Mucosa of stomach (tissue), 1 donor: ENCODE results near the gene RABGGTB.
A peak's percentile ranks its signal among the peaks of the same experiment; 100 is the strongest.
"Not testable (repeated sequence)": the region's sequence is repeated elsewhere in the genome, so short reads cannot be mapped to it uniquely, and the experiment has no call there.

Experiments
- H3K27me3 ChIP-seq: one replicate; pipeline ENCODE4 v1.7.0; 2013; ENCODE audit warnings: mild to moderate bottlenecking, low read length; ENCODE audit not compliant: control insufficient read depth, insufficient read depth
- H3K36me3 ChIP-seq: one replicate; pipeline ENCODE4 v1.7.0; 2013; ENCODE audit warnings: low read length; ENCODE audit not compliant: control insufficient read depth, insufficient read depth
- H3K4me1 ChIP-seq: one replicate; pipeline ENCODE4 v1.7.0; 2013; ENCODE audit warnings: mild to moderate bottlenecking, low read length; ENCODE audit not compliant: control insufficient read depth, insufficient read depth
- H3K4me3 ChIP-seq: one replicate; pipeline ENCODE4 v1.7.0; 2013; ENCODE audit warnings: low read length
- H3K9ac ChIP-seq: one replicate; pipeline ENCODE4 v1.7.0; 2013; ENCODE audit warnings: mild to moderate bottlenecking, low read length, moderate library complexity
- H3K9me3 ChIP-seq: one replicate; pipeline ENCODE4 v1.7.0; 2013; ENCODE audit warnings: mild to moderate bottlenecking, low read length, moderate library complexity; ENCODE audit not compliant: control insufficient read depth
- donor health status: Pancreatic carcinoma.

The RABGGTB gene

GRCh38 chr1:75785983-75786853, at the start of gene RABGGTB:
Gene RABGGTB, plus strand, starts transcription at chr1:75786256. Its CDS starts 16 bp downstream, at chr1:75786272.
- Histone ChIP-seq H3K9me3 (no peaks in the 10 kb centered on the region), H3K4me3 (peak within 1 kb of the TSS; percentile 56), H3K4me1 (peaks cover 12% of the 10 kb centered on the region), H3K36me3 (no peaks in the 10 kb centered on the region), H3K9ac (peak within 1 kb of the TSS; percentile 79), H3K27me3 (no peaks in the 10 kb centered on the region)

- H3K4me1 ChIP-seq: no peaks in the 10 kb centered on the region
- H3K9me3 ChIP-seq: no peaks in the 10 kb centered on the region
- H3K36me3 ChIP-seq: no peaks in the 10 kb centered on the region
- no peak overlapping the region for H3K9ac ChIP-seq
- no peak overlapping the region for H3K4me3 ChIP-seq
- no peaks in the 10 kb centered on the region for H3K27me3 ChIP-seq
Observed at GRCh38 chr1:75742047-75742625, 43.9 kb upstream of the RABGGTB start.

GRCh38 chr1:75745276-75745675, 40.8 kb upstream of the RABGGTB start:
- Histone ChIP-seq H3K36me3 (no peaks in the 10 kb centered on the region), H3K9me3 (no peaks in the 10 kb centered on the region), H3K4me3 (no peak overlapping the region), H3K9ac (no peak overlapping the region), H3K27me3 (no peaks in the 10 kb centered on the region), H3K4me1 (no peaks in the 10 kb centered on the region)

GRCh38 chr1:75757210-75757609, 28.8 kb upstream of the RABGGTB start:
- not testable (repeated sequence) for H3K4me1 ChIP-seq, H3K9ac ChIP-seq, H3K4me3 ChIP-seq, H3K36me3 ChIP-seq, H3K9me3 ChIP-seq, H3K27me3 ChIP-seq

- H3K4me3 ChIP-seq, H3K36me3 ChIP-seq, H3K9ac ChIP-seq, H3K4me1 ChIP-seq, H3K27me3 ChIP-seq, H3K9me3 ChIP-seq: not testable (repeated sequence)
Observed at GRCh38 chr1:75758543-75758942, 27.5 kb upstream of the RABGGTB start.

- H3K36me3 ChIP-seq: no peaks in the 10 kb centered on the region
- H3K27me3 ChIP-seq: no peaks in the 10 kb centered on the region
- H3K4me1 ChIP-seq: no peaks in the 10 kb centered on the region
- H3K9ac ChIP-seq: no peak overlapping the region
- H3K9me3 ChIP-seq: no peaks in the 10 kb centered on the region
- no peak overlapping the region for H3K4me3 ChIP-seq
Observed at GRCh38 chr1:75764057-75764655, 21.9 kb upstream of the RABGGTB start.

- Histone ChIP-seq H3K4me1 (no peaks in the 10 kb centered on the region), H3K4me3 (no peak overlapping the region), H3K9ac (no peak overlapping the region), H3K9me3 (no peaks in the 10 kb centered on the region), H3K36me3 (no peaks in the 10 kb centered on the region), H3K27me3 (no peaks in the 10 kb centered on the region)
Observed at GRCh38 chr1:75765697-75766355, 20.2 kb upstream of the RABGGTB start.

- Histone ChIP-seq H3K27me3 (no peaks in the 10 kb centered on the region), H3K36me3 (no peaks in the 10 kb centered on the region), H3K9ac (no peak overlapping the region), H3K9me3 (no peaks in the 10 kb centered on the region), H3K4me3 (no peak overlapping the region), H3K4me1 (no peaks in the 10 kb centered on the region)
Observed at GRCh38 chr1:75768016-75768415, 18.0 kb upstream of the RABGGTB start.

GRCh38 chr1:75770761-75771160, 15.3 kb upstream of the RABGGTB start:
- Histone ChIP-seq H3K4me3 (no peak overlapping the region), H3K9me3 (no peaks in the 10 kb centered on the region), H3K36me3 (no peaks in the 10 kb centered on the region), H3K27me3 (no peaks in the 10 kb centered on the region), H3K4me1 (no peaks in the 10 kb centered on the region), H3K9ac (no peak overlapping the region)

- Histone ChIP-seq H3K4me1 (no peaks in the 10 kb centered on the region), H3K4me3 (no peak overlapping the region), H3K9me3 (no peaks in the 10 kb centered on the region), H3K27me3 (no peaks in the 10 kb centered on the region), H3K9ac (no peak overlapping the region), H3K36me3 (no peaks in the 10 kb centered on the region)
Observed at GRCh38 chr1:75771978-75772377, 14.1 kb upstream of the RABGGTB start.

- not testable (repeated sequence) for H3K9ac ChIP-seq, H3K36me3 ChIP-seq, H3K4me1 ChIP-seq, H3K27me3 ChIP-seq, H3K4me3 ChIP-seq, H3K9me3 ChIP-seq
Observed at GRCh38 chr1:75777812-75778211, 8.2 kb upstream of the RABGGTB start.

GRCh38 chr1:75778694-75779093, 7.4 kb upstream of the RABGGTB start:
- not testable (repeated sequence) for H3K9ac ChIP-seq, H3K9me3 ChIP-seq, H3K36me3 ChIP-seq, H3K4me3 ChIP-seq, H3K4me1 ChIP-seq, H3K27me3 ChIP-seq
